ENCODE data around the gene KCNK3.

Gene KCNK3

DNA sequence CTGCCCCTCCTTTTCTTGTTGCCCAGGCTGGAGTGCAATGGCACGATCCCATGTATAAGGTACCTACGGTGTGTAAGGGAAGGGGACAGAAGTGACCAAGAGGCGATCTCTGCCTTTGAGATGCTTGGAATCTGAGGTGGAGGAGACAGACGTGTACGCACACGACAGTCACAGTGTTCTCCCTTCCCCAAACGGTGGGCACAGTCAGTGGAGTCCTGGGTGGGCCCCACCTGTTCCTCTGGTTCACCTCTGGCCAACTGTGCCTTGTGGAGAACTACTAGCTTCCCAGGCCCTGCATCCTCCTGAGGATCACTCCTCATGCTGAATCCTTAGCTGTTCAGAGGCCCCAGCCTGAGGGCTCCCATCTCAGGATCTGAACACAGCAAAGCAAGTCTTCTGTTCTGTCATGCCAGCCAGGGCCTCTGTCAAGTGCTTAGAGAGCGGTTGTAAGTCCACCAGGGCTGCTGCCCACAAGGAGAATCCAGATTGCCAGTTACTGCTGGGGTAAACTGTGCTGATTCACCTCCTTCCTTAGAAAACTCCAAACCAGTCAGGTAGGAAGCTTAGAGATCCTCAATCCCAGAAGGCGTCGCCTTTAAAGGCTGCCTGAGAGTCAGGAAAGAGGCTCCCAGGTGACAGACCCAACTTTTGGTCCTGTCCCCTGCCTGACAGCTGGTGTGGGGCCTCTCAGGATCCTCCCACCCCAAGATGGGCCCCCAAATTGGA lies 73.1 kb downstream of the KCNK3 start:
- in situ Hi-C loops (cut with HindIII; ENCODE audit: low pct_unique_long_range_greater_than_20kb, low sequenced_read_pairs): no loop called here
- DNase-seq (ENCODE audit: low read depth in 1 of 2, low spot score in 1 of 2): no peak
- no peak for TF ChIP-seq JUND (IDR thresholded peaks at IDR 0.05; ENCODE audit: low read depth)

DNA sequence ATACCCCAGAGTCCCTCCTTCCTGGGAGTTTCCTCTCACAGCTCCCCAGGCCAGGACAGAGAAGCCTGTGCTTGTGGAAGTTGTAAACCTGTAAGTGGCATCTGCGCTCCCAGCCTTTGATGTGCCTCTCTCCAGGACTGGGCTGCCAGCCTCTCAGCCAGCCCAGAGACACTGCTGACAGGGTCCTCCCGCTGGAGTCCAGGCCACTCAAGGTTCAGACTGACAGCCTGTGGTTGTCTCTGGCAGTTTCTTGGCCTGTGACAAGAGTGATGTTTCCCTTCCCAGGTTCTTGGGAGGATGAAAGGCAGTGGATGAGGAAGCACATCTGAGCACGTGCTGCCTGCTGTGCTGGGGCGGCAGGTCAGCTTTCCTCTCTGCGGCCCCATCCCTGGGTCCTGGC lies 74.6 kb downstream of the KCNK3 start:
- no peak for DNase-seq (ENCODE audit: low read depth in 1 of 2, low spot score in 1 of 2)
- TF ChIP-seq JUND (IDR thresholded peaks at IDR 0.05; ENCODE audit: low read depth): no peak
- in situ Hi-C loops (cut with HindIII; ENCODE audit: low pct_unique_long_range_greater_than_20kb, low sequenced_read_pairs): no loop called here

DNA sequence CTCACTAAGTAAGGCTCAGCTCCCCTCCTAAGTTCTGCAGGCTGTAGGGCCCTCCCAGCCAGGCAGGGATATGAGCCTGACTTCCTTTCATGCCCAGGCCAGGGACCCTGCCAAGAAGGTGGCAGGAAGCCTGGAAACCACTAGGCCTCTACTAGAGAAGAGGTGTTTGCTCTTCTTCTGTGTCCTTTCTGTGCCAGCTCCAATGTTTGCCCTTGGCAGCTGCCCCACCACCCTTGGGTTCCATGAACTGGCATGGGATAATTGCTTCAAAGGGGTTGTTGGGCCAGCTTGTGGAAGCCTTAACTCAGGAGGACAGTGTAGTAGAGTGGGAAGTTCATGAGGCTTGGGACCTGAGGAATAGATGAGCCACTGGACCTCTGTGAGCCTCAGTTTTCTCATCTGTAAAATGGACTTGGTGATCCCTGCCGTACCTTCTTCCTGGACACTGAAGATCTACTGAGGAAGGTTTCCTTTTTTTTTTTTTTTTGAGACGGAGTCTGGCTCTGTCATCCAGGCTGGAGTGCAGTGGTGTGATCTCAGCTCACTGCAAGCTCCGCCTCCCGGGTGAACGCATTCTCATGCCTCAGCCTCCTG lies 75.5 kb downstream of the KCNK3 start:
- peak in 1 of 2 experiments; percentile 39 for DNase-seq (ENCODE audit: low read depth in 1 of 2, low spot score in 1 of 2)
- TF ChIP-seq JUND (IDR thresholded peaks at IDR 0.05; ENCODE audit: low read depth): no peak
- in situ Hi-C loops (cut with HindIII; ENCODE audit: low pct_unique_long_range_greater_than_20kb, low sequenced_read_pairs): no loop called here

DNA sequence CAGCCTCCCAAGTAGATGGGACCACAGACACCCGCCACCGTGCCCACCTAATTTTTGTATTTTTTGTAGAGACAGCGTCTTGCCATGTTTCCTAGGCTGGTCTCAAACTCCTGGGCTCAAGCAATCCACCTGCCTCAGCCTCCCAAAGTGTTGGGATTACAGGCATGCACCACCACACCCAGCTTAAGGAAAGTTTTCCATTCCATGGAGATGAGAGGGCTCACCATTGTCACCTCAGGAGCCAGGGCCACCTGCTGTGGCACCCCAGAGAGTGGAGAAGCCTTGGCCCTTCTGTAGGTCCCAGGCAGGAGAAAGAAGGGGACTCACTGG lies 76.2 kb downstream of the KCNK3 start:
- DNase-seq (ENCODE audit: low read depth in 1 of 2, low spot score in 1 of 2): no peak
- no peak for TF ChIP-seq JUND (IDR thresholded peaks at IDR 0.05; ENCODE audit: low read depth)
- in situ Hi-C loops (cut with HindIII; ENCODE audit: low pct_unique_long_range_greater_than_20kb, low sequenced_read_pairs): no loop called here

DNA sequence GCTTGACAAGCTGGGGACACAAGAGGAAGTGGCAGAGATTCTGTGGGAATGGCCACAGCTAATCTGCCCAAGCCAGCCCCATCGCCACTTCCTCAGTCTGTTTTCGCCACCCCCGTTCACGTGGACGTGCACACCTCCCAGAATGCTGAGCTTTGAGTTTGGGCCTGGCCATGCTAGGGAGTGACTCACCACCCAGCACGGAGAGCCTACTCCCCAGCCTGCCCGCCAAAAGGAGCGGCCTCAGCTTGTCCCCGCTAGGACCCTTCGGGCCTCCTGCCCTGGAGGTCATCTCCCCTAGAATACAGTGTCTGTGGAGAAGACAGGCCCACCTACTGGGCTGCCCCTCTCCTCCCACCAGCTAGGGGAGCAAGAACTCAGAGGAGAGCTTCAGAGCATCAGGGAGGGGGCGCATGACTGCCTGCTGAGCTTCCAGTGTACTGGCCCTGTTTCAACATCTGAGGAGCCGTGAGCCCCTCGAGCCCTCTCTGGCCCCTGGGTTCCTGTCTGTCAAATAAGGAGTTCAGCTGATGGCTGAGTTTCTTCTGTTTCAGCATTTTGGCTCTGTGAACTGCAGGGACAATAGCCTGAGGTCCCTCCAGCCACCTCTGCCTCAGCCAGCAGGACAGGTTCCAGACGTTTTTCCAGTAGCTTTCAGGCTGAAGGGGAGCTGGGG lies 76.7 kb downstream of the KCNK3 start:
- no peak for TF ChIP-seq JUND (IDR thresholded peaks at IDR 0.05; ENCODE audit: low read depth)
- in situ Hi-C loops (cut with HindIII; ENCODE audit: low pct_unique_long_range_greater_than_20kb, low sequenced_read_pairs): no loop called here
- DNase-seq (ENCODE audit: low read depth in 1 of 2, low spot score in 1 of 2): peak in 1 of 2 experiments; percentile 72

DNA sequence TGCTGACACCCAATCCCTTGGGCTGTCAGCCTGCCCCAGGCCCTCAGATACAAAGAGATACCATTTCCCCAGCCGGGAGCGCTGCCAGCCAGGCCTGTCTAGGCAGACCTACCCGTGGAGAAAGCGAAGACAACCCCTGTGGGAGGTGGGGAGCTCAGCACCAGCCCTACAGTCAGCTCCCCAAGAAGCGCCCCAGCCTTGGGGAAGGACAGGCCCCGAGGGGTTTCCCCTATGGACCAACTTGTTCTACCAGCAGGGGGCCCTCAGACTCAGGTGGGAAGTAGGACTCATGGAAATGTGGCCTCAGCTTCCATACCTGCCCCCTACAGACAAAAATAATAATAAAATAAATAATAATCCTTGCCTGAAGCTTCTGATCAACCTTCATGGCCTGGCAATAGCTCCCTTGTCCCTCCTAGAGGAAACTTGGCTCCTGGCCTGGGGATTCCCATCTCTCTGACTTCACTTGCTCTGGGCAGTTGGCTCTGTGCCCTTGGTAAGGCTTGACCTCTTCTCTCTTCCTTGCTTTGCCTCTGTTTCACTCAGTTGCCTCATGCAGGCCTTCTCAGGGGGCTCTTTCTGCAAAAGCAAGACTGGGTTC lies 78.6 kb downstream of the KCNK3 start:
- peak in 1 of 2 experiments; percentile 80 for DNase-seq (ENCODE audit: low read depth in 1 of 2, low spot score in 1 of 2)
- in situ Hi-C loops (cut with HindIII; ENCODE audit: low pct_unique_long_range_greater_than_20kb, low sequenced_read_pairs): no loop called here
- TF ChIP-seq JUND (IDR thresholded peaks at IDR 0.05; ENCODE audit: low read depth): no peak

DNA sequence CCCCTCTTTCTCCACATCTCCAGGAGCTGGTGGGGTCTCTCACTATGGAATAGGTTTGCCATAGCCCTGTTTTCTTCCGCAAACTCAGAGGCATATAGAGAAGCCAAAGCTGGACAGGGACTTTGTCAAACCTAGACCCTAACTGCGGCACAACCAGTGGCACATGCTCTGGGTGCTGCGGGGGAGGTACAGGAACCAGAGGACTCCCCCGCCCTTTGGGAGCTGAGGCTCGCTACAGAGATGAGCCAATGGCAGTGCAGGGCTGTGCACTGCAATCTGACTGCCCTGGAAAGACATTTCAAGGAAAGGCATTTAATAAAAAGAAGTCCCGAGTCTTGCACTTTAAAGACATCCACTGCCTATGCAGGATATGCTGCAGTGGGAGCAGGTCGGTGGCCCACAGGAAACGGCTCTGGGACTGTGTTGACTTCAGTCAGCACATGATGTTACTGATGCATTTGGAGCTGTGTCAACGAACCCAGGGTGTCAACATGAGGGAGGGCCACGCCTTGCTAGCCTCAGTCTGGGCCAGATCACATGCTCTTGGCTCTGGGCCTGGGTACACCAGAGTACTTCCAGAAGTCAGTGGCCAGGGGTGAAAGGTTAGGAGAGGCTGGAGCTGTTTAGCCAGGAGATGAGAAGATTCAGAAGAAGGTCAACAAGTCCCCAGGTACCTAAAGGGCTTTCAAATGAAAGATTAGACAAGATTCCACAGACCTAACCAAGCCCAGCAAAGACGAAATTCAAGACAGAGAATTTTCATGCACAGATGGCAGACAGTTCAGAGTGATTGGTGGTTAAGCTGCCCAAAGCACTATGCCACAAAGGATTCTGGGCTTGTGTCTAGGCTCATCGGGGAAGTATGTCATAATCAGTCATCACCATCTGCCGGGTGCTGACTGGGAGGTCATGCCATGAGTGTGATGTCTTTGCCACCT lies 79.8 kb downstream of the KCNK3 start:
- peak in 1 of 2 experiments; percentile 82 for DNase-seq (ENCODE audit: low read depth in 1 of 2, low spot score in 1 of 2)
- in situ Hi-C loops (cut with HindIII; ENCODE audit: low pct_unique_long_range_greater_than_20kb, low sequenced_read_pairs): no loop called here

DNA sequence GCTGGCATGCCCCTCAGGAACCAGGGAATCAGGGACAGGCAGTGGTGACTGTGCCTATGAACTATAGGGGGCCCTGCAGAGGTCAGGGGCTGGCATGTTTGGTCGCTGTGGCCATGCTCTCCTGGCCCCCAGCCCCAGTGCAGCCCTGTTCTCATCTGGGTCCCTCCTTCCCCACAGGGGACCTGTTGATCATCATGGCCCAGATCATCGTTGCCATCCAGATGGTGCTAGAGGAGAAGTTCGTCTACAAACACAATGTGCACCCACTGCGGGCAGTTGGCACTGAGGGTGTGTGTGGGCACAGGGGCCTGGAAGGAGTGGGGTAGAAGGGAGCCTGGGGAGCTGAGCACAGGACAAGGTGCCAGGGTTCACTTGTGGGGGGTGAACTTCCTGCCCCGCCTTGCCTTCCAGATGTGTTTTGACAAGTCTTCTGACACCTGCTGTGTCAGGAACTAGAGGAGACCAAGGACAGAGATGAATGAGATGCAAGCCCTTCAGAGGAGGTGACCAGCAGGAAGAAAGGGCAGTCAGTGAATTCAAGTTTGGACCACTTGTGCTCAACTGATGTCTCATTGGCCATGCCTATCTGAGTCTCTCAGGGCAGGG lies 83.8 kb downstream of the KCNK3 start:
- TF ChIP-seq JUND (IDR thresholded peaks at IDR 0.05; ENCODE audit: low read depth): no peak
- DNase-seq (ENCODE audit: low read depth in 1 of 2, low spot score in 1 of 2): no peak
- in situ Hi-C loops (cut with HindIII; ENCODE audit: low pct_unique_long_range_greater_than_20kb, low sequenced_read_pairs): no loop called here

More for the DNA sequence above, 79.8 kb downstream of the KCNK3 start:
- no peak; the same call in 1 of the 2 replicates for TF ChIP-seq JUND (IDR thresholded peaks at IDR 0.05; ENCODE audit: low read depth)

DNA sequence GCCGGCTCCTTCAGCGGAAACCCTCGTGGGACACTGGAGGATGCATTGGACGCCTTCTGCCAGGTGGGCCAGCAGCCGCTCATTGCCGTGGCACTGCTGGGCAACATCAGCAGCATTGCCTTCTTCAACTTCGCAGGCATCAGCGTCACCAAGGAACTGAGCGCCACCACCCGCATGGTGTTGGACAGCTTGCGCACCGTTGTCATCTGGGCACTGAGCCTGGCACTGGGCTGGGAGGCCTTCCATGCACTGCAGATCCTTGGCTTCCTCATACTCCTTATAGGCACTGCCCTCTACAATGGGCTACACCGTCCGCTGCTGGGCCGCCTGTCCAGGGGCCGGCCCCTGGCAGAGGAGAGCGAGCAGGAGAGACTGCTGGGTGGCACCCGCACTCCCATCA lies 85.6 kb downstream of the KCNK3 start:
- DNase-seq (ENCODE audit: low read depth in 1 of 2, low spot score in 1 of 2): no peak
- TF ChIP-seq JUND (IDR thresholded peaks at IDR 0.05; ENCODE audit: low read depth): no peak
- in situ Hi-C loops (cut with HindIII; ENCODE audit: low pct_unique_long_range_greater_than_20kb, low sequenced_read_pairs): no loop called here

DNA sequence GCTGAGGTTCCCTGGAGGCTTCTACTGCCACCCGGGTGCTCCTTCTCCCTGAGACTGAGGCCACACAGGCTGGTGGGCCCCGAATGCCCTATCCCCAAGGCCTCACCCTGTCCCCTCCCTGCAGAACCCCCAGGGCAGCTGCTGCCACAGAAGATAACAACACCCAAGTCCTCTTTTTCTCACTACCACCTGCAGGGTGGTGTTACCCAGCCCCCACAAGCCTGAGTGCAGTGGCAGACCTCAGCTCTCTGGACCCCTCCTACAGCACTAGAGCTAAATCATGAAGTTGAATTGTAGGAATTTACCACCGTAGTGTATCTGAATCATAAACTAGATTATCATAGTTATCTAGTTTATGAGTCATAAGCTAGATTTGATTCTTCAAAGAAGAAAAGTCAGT lies 86.0 kb downstream of the KCNK3 start:
- no peak for TF ChIP-seq JUND (IDR thresholded peaks at IDR 0.05; ENCODE audit: low read depth)
- in situ Hi-C loops (cut with HindIII; ENCODE audit: low pct_unique_long_range_greater_than_20kb, low sequenced_read_pairs): no loop called here
- DNase-seq (ENCODE audit: low read depth in 1 of 2, low spot score in 1 of 2): no peak

DNA sequence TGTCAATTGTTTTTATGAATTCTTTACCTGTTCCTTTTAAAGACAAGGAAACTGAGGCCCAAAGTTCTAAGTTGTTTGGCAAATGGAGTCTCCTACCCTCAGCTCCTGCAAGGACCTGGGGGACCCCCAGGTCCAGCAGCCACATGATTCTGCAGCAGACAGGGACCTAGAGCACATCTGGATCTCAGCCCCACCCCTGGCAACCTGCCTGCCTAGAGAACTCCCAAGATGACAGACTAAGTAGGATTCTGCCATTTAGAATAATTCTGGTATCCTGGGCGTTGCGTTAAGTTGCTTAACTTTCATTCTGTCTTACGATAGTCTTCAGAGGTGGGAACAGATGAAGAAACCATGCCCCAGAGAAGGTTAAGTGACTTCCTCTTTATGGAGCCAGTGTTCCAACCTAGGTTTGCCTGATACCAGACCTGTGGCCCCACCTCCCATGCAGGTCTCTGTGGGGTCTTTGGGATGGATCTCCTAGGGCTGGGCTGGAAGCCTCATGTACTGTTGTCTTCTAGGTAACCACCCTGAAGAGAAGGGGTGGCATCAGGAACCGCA lies 87.8 kb downstream of the KCNK3 start:
- no peak for DNase-seq (ENCODE audit: low read depth in 1 of 2, low spot score in 1 of 2)
- in situ Hi-C loops (cut with HindIII; ENCODE audit: low pct_unique_long_range_greater_than_20kb, low sequenced_read_pairs): no loop called here

More for the DNA sequence above, 87.8 kb downstream of the KCNK3 start:
- no peak for TF ChIP-seq JUND (IDR thresholded peaks at IDR 0.05; ENCODE audit: low read depth)
